ENCODE results near the gene PARK7. TPM values are rescaled to one million over a fixed set of nuclear protein-coding genes. Genes with fewer than 3 reads are reported as not detected.

PARK7 gene
- total RNA-seq, 1 experiment from 2014 or later = 297 TPM

DNA sequence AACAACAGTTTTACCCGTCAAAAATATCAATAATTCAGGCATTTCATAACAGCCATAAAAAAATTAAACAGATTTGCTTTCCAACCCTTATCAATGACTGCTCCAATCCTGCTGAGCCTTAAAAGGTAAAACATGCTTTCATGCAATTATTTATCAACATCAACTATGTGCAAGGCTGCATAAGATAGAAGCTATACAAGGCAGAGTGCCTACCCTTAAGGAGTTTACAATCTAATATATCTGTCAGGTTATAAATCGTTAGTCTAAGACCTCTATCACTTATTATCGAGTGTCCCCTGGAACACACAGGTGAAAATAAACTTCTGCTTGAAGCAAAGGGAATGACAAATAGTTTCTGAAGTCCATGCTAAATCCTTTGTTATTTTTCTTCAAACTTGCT is 62.8 kb downstream of the PARK7 start:
- no peak for DNase-seq (ENCODE audit: low read depth)

DNA sequence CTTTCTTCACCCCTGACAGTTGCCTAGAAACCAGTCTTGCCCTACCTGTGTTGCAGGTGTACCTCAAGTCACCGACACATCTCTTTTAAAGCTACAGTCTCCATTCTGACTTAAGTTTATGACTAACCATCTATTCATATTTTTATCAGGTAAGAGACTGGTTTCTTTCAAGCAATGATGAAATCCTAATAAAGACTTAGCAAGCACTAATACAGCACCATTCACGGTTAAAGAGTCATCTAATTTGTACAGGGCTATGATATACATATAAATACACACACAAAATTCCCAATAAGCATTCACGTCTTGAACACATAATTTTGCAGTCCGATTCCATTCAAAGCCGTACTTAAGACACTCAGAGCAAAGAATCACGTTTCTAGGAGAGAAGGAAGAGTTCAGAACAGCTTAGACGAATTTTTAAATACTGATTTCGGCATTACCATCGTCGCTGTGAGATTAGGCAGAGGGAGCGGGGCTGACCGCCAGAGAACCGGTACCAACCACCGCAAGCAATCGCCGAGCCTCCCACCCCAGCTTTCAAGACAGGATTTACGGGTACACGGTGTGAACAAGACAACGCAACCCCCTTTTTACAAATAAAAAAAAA is 63.7 kb downstream of the PARK7 start:
- DNase-seq (ENCODE audit: low read depth) = no peak

DNA sequence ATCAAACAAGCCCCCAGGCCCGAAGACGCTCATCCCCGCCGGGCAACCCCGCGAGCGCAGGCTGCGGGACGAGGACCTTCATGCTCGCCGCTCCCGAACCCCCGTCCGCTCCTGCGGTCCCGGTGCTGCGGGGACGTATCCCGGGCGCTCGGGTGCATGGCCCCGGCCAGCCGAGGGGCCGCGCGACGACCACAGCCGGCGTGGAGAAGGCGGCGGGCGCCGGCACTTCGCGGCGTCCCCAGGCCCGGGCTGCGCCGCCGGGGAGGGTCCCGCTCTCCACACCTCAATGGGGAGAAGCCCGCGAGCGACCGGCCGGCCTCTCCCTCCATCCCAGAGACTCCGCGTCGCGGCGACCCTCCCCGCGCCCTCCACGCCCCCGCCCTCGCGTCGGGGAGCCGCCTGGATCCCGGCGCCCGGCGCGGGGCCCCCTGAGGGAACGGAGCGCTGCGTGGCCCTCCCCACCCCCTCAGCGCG is 64.2 kb downstream of the PARK7 start:
- DNase-seq (ENCODE audit: low read depth) = no peak

DNA sequence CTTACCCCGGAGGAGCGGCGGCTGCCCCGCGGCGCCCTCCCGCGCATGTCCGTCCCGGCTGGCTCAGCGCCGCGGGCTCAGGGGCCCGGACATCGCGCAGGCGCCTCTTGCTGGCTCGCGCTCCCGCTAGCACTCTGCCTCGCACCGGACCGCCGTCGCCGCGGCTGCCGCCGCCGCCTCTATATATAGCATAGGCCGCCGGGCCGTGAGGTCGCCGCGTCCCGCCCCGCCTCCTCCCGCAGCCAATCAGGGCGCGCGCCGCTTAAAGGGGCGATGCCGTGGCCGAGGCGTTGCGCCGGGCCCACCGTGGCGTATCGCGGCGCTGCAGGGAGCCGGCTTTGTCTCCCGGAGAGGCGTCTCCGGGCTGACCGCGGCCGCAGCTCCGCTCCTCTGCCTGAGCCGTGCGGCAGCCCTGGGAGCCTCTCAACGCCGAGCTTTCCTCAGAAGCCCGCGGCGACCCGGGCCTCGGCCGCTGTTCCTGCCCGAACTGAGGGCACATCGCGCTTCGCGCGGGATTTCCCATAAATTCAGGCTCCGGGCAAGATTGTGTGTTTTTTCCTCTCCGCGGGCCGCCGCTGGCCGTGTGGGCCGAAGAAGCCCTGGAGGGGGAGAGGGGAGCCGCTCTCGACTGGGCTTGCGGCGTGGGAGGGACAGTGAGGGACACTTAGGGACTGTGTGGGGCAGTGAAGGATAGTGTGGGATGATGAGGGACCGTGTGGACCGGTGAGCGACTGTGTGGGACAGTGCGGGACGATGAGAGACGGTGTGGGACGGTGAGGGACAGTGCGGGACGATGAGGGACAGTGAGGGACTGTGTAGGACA is 64.9 kb downstream of the PARK7 start, which contains the start of gene ERRFI1:
TSS of gene ERRFI1 (minus strand) at position 157 of the 823 bp plus-strand sequence. CDS start 10,690 bp downstream, outside the sequence.
- peak; percentile 91 for DNase-seq (ENCODE audit: low read depth)

DNA sequence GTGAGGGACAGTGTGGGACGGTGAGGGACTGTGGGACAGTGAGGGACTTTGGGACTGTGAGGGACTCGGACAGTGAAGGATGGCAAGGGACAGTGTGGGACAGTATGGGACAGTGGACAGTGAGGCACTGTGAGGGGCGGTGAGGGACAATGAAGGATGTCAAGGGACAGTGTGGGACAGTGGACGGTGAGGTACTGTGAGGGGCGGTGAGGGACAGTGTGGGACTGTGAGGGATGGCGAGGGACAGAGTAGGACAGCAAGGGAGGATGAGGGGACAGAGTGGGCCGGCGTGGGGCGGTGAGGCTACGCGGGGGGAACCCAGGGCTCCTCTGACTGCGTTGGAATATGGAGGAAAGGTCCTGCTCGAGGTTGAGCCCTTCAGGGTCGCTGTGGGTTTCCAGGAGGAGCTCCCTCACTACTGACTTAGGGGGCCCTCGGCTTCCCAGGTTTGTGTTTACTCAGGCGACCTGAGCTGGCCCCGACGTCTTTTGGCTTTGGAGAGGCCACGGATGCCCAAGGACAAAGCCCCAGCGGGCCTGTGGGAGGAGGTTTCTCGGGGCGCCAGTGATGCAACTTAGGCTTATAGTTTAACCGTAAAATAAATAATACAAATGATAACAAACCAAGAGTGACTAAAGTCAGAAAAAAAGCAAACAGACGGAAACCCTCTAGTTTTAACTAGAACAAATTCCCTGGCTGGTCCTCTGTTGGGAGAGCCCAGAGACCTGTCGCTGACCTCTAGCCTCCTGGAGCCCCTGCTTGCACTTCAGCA is 65.7 kb downstream of the PARK7 start:
- peak; percentile 90 for DNase-seq (ENCODE audit: low read depth)

DNA sequence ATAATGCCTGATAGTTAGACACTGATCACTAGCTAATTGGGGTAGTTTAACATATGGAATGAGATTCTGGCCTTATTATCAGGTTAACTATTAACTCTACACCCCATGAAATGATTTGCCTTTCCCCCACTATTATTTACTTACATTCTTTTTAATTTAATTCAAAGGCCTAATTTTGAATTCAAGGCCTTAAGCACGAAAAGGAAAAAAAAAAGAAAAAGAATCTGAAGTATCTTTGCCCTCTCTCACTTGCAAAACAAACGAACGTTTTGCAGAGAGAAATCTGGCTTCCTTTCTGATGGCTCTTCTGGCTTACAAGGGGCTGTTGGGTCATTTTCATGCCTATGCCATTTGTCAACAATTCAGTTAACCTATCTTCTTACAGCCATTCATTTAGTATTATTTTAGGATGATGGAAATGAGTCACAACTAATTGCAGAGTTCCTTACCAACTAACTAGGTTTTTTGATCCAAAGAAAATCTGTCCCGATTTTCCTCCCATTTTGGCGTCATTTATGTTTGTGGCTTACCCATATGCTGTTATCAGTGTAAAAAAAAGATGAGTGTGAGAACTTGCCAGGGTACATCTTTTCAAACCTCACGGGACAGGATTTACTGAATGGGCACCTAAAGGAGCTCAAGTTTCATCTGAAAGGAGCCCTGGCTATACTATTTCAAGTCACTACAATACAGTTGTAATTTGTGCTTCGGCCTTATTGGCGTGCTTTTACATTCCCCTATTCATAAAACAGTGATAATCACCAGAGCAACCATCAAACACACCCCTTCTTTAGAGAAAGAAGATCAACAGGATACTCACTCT is 66.4 kb downstream of the PARK7 start:
- peak; percentile 93 for DNase-seq (ENCODE audit: low read depth)

DNA sequence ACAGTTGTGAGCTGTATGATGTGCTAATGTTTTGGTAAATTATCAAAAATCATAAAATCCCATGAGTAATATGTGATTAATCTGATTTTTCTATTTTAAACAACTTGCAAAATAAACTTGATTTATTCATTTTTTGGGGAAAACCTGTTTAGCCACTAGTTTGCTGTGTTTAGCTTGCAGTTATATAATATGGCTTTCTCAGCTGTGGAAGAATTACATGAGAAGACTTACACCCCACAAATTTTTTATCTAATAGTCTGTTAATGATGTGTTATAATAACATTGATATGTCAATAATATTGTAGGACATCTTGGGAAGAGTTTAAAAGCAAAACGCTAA is 67.0 kb downstream of the PARK7 start:
- no peak for DNase-seq (ENCODE audit: low read depth)

DNA sequence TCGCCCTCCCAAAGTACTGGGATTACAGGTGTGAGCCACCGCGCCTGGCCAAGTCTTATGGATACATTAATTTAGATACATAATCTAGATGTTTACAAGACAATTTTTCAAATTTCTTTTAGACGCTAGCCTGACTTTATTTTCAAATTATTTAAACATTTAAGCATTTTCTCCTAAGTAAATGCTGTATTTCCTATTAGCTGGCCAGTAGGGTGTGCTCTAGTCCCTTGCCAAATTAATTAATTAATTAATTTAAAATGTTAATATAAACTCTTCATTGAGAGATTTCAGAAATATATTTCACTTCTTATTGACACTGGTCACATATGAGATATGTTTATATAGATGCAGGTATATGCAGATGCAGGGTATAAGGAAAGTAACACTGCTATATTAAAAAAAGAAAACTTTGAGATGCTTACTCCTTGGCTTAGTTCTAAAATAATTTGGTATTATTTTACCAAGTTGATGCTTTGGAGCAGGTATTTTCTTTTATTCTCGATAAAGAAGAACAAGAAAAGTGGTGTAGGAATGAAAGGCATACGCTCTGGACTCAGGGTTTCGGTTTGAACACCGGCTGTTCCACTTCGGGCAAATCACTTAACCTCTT is 69.8 kb downstream of the PARK7 start:
- peak; percentile 64 for DNase-seq (ENCODE audit: low read depth)

DNA sequence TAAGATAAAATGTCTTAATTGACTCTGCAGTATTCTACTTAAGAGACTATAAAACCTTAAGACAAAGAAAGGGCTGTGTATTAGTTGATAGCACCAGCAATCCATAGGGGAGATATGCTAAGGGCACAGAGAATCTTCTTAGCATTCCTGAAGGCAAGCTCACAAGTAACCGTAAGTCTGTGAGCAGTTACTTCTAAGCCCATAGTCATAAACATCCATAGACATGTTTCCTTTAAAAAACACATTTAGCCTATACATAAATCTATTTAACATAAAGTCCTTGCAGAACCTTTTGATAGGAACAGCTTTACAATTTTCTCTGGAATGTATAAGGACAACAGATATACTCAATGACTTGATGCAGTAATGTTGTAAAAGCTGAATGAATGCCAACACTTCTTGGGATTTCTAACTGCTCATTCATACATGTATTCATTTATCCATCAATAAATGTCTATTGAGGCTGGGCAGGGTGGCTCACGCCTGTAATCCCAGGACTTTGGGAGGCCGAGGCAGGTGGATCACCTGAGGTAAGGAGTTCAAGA is 70.9 kb downstream of the PARK7 start:
- no peak for DNase-seq (ENCODE audit: low read depth)

DNA sequence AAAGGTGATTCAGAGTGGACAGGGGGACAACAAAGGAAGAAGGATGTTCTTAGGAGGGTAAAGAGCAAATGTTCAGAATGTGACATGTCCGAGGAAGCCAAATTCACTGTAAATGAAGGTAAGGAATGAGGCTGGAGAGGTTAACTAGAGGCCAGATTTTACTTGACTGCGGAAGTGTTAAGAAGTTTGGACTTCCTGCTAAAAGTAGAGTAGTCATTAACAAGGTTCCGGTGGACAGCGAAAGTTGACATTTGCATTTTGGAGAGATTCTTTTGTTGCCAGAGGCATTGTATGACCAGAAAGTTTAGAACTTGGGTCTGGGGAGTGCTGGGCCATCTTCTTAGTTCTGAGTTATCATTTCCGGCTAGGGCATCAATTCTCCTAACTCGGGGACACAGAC is 71.8 kb downstream of the PARK7 start:
- DNase-seq (ENCODE audit: low read depth) = no peak

Other genes with a start within 250 kb of the PARK7 start
- gene VAMP3, start 190.4 kb upstream of the PARK7 start, total RNA-seq (2014; rRNA removed; shearing (Covaris generic)) = 146 and 198 TPM in 2 replicates
- 10.5 and 16.8 TPM in 2 replicates for gene PER3, start 177.4 kb upstream of the PARK7 start, total RNA-seq (2014; rRNA removed; shearing (Covaris generic))
- 0.05 TPM in 1 of 2 replicates, not detected in the other for gene UTS2, start 108.6 kb upstream of the PARK7 start, total RNA-seq (2014; rRNA removed; shearing (Covaris generic))
- gene TNFRSF9, start 20.9 kb upstream of the PARK7 start, total RNA-seq (2014; rRNA removed; shearing (Covaris generic)) = 10.5 and 11.0 TPM in 2 replicates
- 127 and 146 TPM in 2 replicates for gene ERRFI1, start 64.6 kb downstream of the PARK7 start, total RNA-seq (2014; rRNA removed; shearing (Covaris generic))

All from M059J (cell line).